Left lobe of liver (tissue), 2 donors: Measurements from ENCODE around the gene LETM1. TPM values are rescaled to one million over a fixed set of nuclear protein-coding genes. Genes with fewer than 3 reads are reported as not detected.
A peak's percentile ranks its signal among the peaks of the same experiment; 100 is the strongest.

ENCODE experiments used
- ATAC-seq: fragments of 200-7000 bp; cut with Tn5 transposase; one replicate; pipeline ENCODE4 v1.9.1; 2020; ENCODE audit warnings: mild to moderate bottlenecking, moderate library complexity
- DNase-seq: peaks from one replicate; pipeline ENCODE4 v3.0.0-alpha.2; 2020; ENCODE audit warnings: low spot score
- total RNA-seq: library from RNA; stranded (reverse); gene quantifications from one replicate; pipeline ENCODE4 v1.2.1, GENCODE V29; 2021
- donor health status: DM: no; HTN: no; CAD: no; lungs with moderate emphysema.
- donor health status: DM: no; HTN: yes; CAD: no.

LETM1 gene
- total RNA-seq, 1 donor from 2014 or later: 28.1 TPM

- ATAC-seq: no peak
- DNase-seq: no peak
Observed at GRCh38 chr4:1873291-1873690, 17.3 kb upstream of the LETM1 start.

GRCh38 chr4:1872870-1873269 is 16.9 kb upstream of the LETM1 start:
- ATAC-seq: no peak

GRCh38 chr4:1871471-1872021 is 15.6 kb upstream of the LETM1 start:
- DNase-seq: no peak
- ATAC-seq: no peak

More at GRCh38 chr4:1872870-1873269, 16.9 kb upstream of the LETM1 start:
- no peak for DNase-seq

- ATAC-seq (peak; percentile 80), DNase-seq (peak; percentile 93)
Observed at GRCh38 chr4:1870578-1871443, 14.9 kb upstream of the LETM1 start, which contains the start of gene NSD2. NSD2 (plus strand) TSS chr4:1871393; CDS start chr4:1900655, 29,262 bp downstream.

GRCh38 chr4:1870328-1870577 is 14.3 kb upstream of the LETM1 start:
- ATAC-seq: peak; percentile 79
- peak; percentile 88 for DNase-seq

GRCh38 chr4:1869530-1870327 is 13.8 kb upstream of the LETM1 start:
- DNase-seq (no peak), ATAC-seq (peak; percentile 23)

GRCh38 chr4:1868912-1869311 is 13.0 kb upstream of the LETM1 start:
- ATAC-seq (no peak), DNase-seq (no peak)

- DNase-seq (no peak), ATAC-seq (no peak)
Observed at GRCh38 chr4:1868293-1868692, 12.3 kb upstream of the LETM1 start.

- ATAC-seq (no peak), DNase-seq (no peak)
Observed at GRCh38 chr4:1866189-1866661, 10.3 kb upstream of the LETM1 start.

GRCh38 chr4:1864076-1865008 is 8.4 kb upstream of the LETM1 start:
- ATAC-seq (no peak), DNase-seq (no peak)

GRCh38 chr4:1863297-1864033 is 7.5 kb upstream of the LETM1 start:
- ATAC-seq (peak; percentile 31), DNase-seq (no peak)

GRCh38 chr4:1862961-1863296 is 7.0 kb upstream of the LETM1 start:
- DNase-seq (no peak), ATAC-seq (no peak)

- ATAC-seq (no peak), DNase-seq (no peak)
Observed at GRCh38 chr4:1862055-1862911, 6.3 kb upstream of the LETM1 start.

- no peak for DNase-seq
- ATAC-seq: no peak
Observed at GRCh38 chr4:1859389-1859753, 3.4 kb upstream of the LETM1 start.

GRCh38 chr4:1857931-1858330 is 2.0 kb upstream of the LETM1 start:
- DNase-seq: no peak
- no peak for ATAC-seq

GRCh38 chr4:1856943-1857699 is 1.2 kb upstream of the LETM1 start:
- DNase-seq (no peak), ATAC-seq (peak; percentile 3)

GRCh38 chr4:1855333-1856070 is 454 bp downstream of the LETM1 start:
- ATAC-seq (peak; percentile 22), DNase-seq (peak; percentile 52)

- ATAC-seq (no peak), DNase-seq (no peak)
Observed at GRCh38 chr4:1854752-1855151, 1.2 kb downstream of the LETM1 start.
